A204.1 (cell line): ENCODE results near the gene RBCK1.

Experiments used
- FAIRE-seq: peaks from 2 replicates; lab custom pipeline; 2012; peaks lifted over from hg19 to GRCh38; lab: Jason Lieb, UNC

Gene RBCK1

GRCh38 chr20:399182-399707 is 8.9 kb upstream of the RBCK1 start:
- no peak for FAIRE-seq

GRCh38 chr20:400128-400453 is 8.0 kb upstream of the RBCK1 start:
- FAIRE-seq, result no peak

GRCh38 chr20:400454-401275 is 7.4 kb upstream of the RBCK1 start:
- FAIRE-seq, result no peak

GRCh38 chr20:401682-402495 is 6.2 kb upstream of the RBCK1 start:
- no peak for FAIRE-seq

- no peak for FAIRE-seq
Measured at GRCh38 chr20:402496-402885, 5.6 kb upstream of the RBCK1 start.

GRCh38 chr20:402898-403581 is 5.1 kb upstream of the RBCK1 start:
- no peak for FAIRE-seq

- FAIRE-seq, result no peak
Measured at GRCh38 chr20:403582-403957, 4.5 kb upstream of the RBCK1 start.

GRCh38 chr20:404088-404487 is 4.0 kb upstream of the RBCK1 start:
- no peak for FAIRE-seq

- no peak for FAIRE-seq
Measured at GRCh38 chr20:406200-407132, 1.6 kb upstream of the RBCK1 start.

GRCh38 chr20:407133-407952 is 756 bp upstream of the RBCK1 start:
- FAIRE-seq, result no peak

- FAIRE-seq, result no peak
Measured at GRCh38 chr20:408843-409696, 971 bp downstream of the RBCK1 start.

GRCh38 chr20:409697-410559 is 1.8 kb downstream of the RBCK1 start:
- FAIRE-seq, result no peak

GRCh38 chr20:412081-412480 is 4.0 kb downstream of the RBCK1 start:
- FAIRE-seq, result no peak

GRCh38 chr20:414161-414560 is 6.1 kb downstream of the RBCK1 start:
- FAIRE-seq, result no peak

GRCh38 chr20:415820-416322 is 7.8 kb downstream of the RBCK1 start:
- FAIRE-seq, result no peak

GRCh38 chr20:416950-417800 is 9.1 kb downstream of the RBCK1 start:
- FAIRE-seq, result no peak

- FAIRE-seq, result no peak
Measured at GRCh38 chr20:417801-418342, 9.8 kb downstream of the RBCK1 start.
